ENCODE results near the gene PKIG. TPM values are rescaled to one million over a fixed set of nuclear protein-coding genes. Genes with fewer than 3 reads are reported as not detected.

PKIG gene
- total RNA-seq, 1 experiment from 2014 or later: 83.1 TPM

- DNase-seq (ENCODE audit: low read depth): no peak
These were observed 14.5 kb downstream of the PKIG start for GRCh38 chr20:44596876-44597275.

- no peak for DNase-seq (ENCODE audit: low read depth)
These were observed 15.1 kb downstream of the PKIG start for GRCh38 chr20:44597516-44597915.

- no peak for DNase-seq (ENCODE audit: low read depth)
These were observed 15.6 kb downstream of the PKIG start for GRCh38 chr20:44597930-44598329.

- DNase-seq (ENCODE audit: low read depth): peak; percentile 64
These were observed 16.3 kb downstream of the PKIG start for GRCh38 chr20:44598423-44599305.

- no peak for DNase-seq (ENCODE audit: low read depth)
These were observed 17.3 kb downstream of the PKIG start for GRCh38 chr20:44599715-44600114.

- no peak for DNase-seq (ENCODE audit: low read depth)
These were observed 17.9 kb downstream of the PKIG start for GRCh38 chr20:44600301-44600700.

- DNase-seq (ENCODE audit: low read depth): no peak
These were observed 18.4 kb downstream of the PKIG start for GRCh38 chr20:44600758-44601201.

- DNase-seq (ENCODE audit: low read depth): no peak
These were observed 18.9 kb downstream of the PKIG start for GRCh38 chr20:44601236-44601671.

- DNase-seq (ENCODE audit: low read depth): peak; percentile 61
These were observed 19.4 kb downstream of the PKIG start for GRCh38 chr20:44601801-44602204.

- DNase-seq (ENCODE audit: low read depth): no peak
These were observed 20.9 kb downstream of the PKIG start for GRCh38 chr20:44603327-44603726.

GRCh38 chr20:44606725-44607441, 24.5 kb downstream of the PKIG start:
- DNase-seq (ENCODE audit: low read depth): no peak

GRCh38 chr20:44609006-44609515, 26.7 kb downstream of the PKIG start:
- DNase-seq (ENCODE audit: low read depth): no peak

GRCh38 chr20:44609516-44610312, 27.3 kb downstream of the PKIG start:
- peak; percentile 93 for DNase-seq (ENCODE audit: low read depth)

GRCh38 chr20:44610313-44610962, 28.1 kb downstream of the PKIG start:
- DNase-seq (ENCODE audit: low read depth): no peak

- no peak for DNase-seq (ENCODE audit: low read depth)
These were observed 31.2 kb downstream of the PKIG start for GRCh38 chr20:44613575-44613974.

- no peak for DNase-seq (ENCODE audit: low read depth)
These were observed 32.1 kb downstream of the PKIG start for GRCh38 chr20:44614525-44614924.

GRCh38 chr20:44615169-44615791, 32.9 kb downstream of the PKIG start:
- no peak for DNase-seq (ENCODE audit: low read depth)

GRCh38 chr20:44615876-44616603, 33.7 kb downstream of the PKIG start:
- DNase-seq (ENCODE audit: low read depth): no peak

GRCh38 chr20:44616604-44616964, 34.2 kb downstream of the PKIG start:
- DNase-seq (ENCODE audit: low read depth): no peak

GRCh38 chr20:44618318-44618731, 35.9 kb downstream of the PKIG start:
- no peak for DNase-seq (ENCODE audit: low read depth)

All from M059J (cell line).